SK-N-SH treated with all-trans-retinoic acid at 6 μM for 48 hours (cell line): ENCODE data around the gene WARS2.

Experiments
- ATAC-seq: fragments of 200-7000 bp; cut with Tn5 transposase; 3 replicates; pipeline ENCODE4 v1.9.1; 2020; ENCODE audit warnings: mild to moderate bottlenecking, moderate library complexity
- ARNTL ChIP-seq: fragments of 450-650 bp; formaldehyde crosslinking; IDR thresholded peaks from 2 replicates; pipeline ENCODE4 v1.5.0; 2020; ENCODE audit warnings: low read depth, mild to moderate bottlenecking, moderate library complexity, borderline replicate concordance
- BACH2 ChIP-seq: fragments of 250-450 bp; sonication (Bioruptor Pico); IDR thresholded peaks from 2 replicates; pipeline ENCODE4 v1.9.0; 2021; ENCODE audit warnings: mild to moderate bottlenecking, borderline replicate concordance
- CSDC2 ChIP-seq: fragments of 250-450 bp; sonication (Bioruptor Pico); IDR thresholded peaks from 2 replicates; pipeline ENCODE4 v1.5.0; 2020; ENCODE audit warnings: mild to moderate bottlenecking, moderate library complexity
- CSRNP3 ChIP-seq: fragments of 250-450 bp; sonication (Bioruptor Pico); IDR thresholded peaks from 2 replicates; pipeline ENCODE4 v1.5.1; 2021; ENCODE audit warnings: mild to moderate bottlenecking, moderate library complexity
- ESRRG ChIP-seq: fragments of 250-450 bp; sonication (Bioruptor Pico); IDR thresholded peaks from 2 replicates; pipeline ENCODE4 v1.6.1; 2021; ENCODE audit warnings: mild to moderate bottlenecking
- GLIS3 ChIP-seq: fragments of 250-450 bp; sonication (Bioruptor Pico); IDR thresholded peaks from 2 replicates; pipeline ENCODE4 v1.5.0; 2020; ENCODE audit warnings: mild to moderate bottlenecking, moderate library complexity
- ISL1 ChIP-seq: fragments of 250-450 bp; sonication (Bioruptor Pico); IDR thresholded peaks from 2 replicates; pipeline ENCODE4 v2.1.2; 2022; ENCODE audit warnings: mild to moderate bottlenecking, moderate library complexity
- OSR1 ChIP-seq: fragments of 250-450 bp; sonication (Bioruptor Pico); IDR thresholded peaks from 2 replicates; pipeline ENCODE4 v1.8.0; 2022; ENCODE audit warnings: moderate library complexity, mild to moderate bottlenecking, inconsistent platforms
- PPARA ChIP-seq: fragments of 250-450 bp; sonication (Bioruptor Pico); IDR thresholded peaks from 2 replicates; pipeline ENCODE4 v1.5.0; 2020; ENCODE audit warnings: mild to moderate bottlenecking, borderline replicate concordance
- SNAI2 ChIP-seq: fragments of 250-450 bp; sonication (Bioruptor Pico); IDR thresholded peaks from 2 replicates; pipeline ENCODE4 v1.5.0; 2020; ENCODE audit warnings: mild to moderate bottlenecking, moderate library complexity
- TCF4 ChIP-seq: fragments of 250-450 bp; sonication (Bioruptor Pico); IDR thresholded peaks from 2 replicates; pipeline ENCODE4 v1.8.0; 2021; ENCODE audit warnings: mild to moderate bottlenecking, moderate library complexity, borderline replicate concordance
- TOX ChIP-seq: fragments of 250-450 bp; sonication (Bioruptor Pico); IDR thresholded peaks from 2 replicates; pipeline ENCODE4 v1.8.0; 2021; ENCODE audit warnings: mild to moderate bottlenecking, moderate library complexity, borderline replicate concordance
- ZC3H10 ChIP-seq: fragments of 250-450 bp; sonication (Bioruptor Pico); IDR thresholded peaks from 2 replicates; pipeline ENCODE4 v1.5.1; 2021; ENCODE audit warnings: mild to moderate bottlenecking, moderate library complexity
- ZFP3 ChIP-seq: fragments of 250-450 bp; sonication (Bioruptor Pico); IDR thresholded peaks from 2 replicates; pipeline ENCODE4 v1.5.0; 2020; ENCODE audit warnings: mild to moderate bottlenecking, moderate library complexity
- ZFP30 ChIP-seq: fragments of 450-650 bp; formaldehyde crosslinking; IDR thresholded peaks from 2 replicates; pipeline ENCODE4 v1.5.0; 2022; ENCODE audit warnings: mild to moderate bottlenecking, moderate library complexity
- ZNF565 ChIP-seq: fragments of 450-650 bp; formaldehyde crosslinking; conservative IDR thresholded peaks from 2 replicates; pipeline ENCODE4 v1.5.0; 2020; ENCODE audit warnings: low read depth, mild to moderate bottlenecking, moderate library complexity
- ZNF70 ChIP-seq: fragments of 450-650 bp; formaldehyde crosslinking; IDR thresholded peaks from 2 replicates; pipeline ENCODE4 v1.5.0; 2020; ENCODE audit warnings: mild to moderate bottlenecking, moderate library complexity
- TF ChIP-seq, protein P1 (sequence below): fragments of 250-450 bp; sonication (Bioruptor Pico); IDR thresholded peaks from 2 replicates; pipeline ENCODE4 v1.8.0; 2020; ENCODE audit warnings: mild to moderate bottlenecking, moderate library complexity, borderline replicate concordance
- TF ChIP-seq, protein P2 (sequence below): fragments of 250-450 bp; sonication (Bioruptor Pico); IDR thresholded peaks from 2 replicates; pipeline ENCODE4 v1.5.0; 2020; ENCODE audit warnings: mild to moderate bottlenecking, moderate library complexity
- TF ChIP-seq, protein P3 (sequence below): fragments of 250-450 bp; sonication (Bioruptor Pico); IDR thresholded peaks from 2 replicates; pipeline ENCODE4 v1.8.0; 2021; ENCODE audit warnings: low read depth, mild to moderate bottlenecking, moderate library complexity, borderline replicate concordance
- TF ChIP-seq, protein P4 (sequence below): fragments of 250-450 bp; sonication (Bioruptor Pico); IDR thresholded peaks from 2 replicates; pipeline ENCODE4 v1.5.1; 2020; ENCODE audit warnings: low read depth, mild to moderate bottlenecking, moderate library complexity

Gene WARS2

GRCh38 chr1:119146466-119146865 is 6.0 kb upstream of the WARS2 start (continued):
- TF ChIP-seq, protein P1, sequence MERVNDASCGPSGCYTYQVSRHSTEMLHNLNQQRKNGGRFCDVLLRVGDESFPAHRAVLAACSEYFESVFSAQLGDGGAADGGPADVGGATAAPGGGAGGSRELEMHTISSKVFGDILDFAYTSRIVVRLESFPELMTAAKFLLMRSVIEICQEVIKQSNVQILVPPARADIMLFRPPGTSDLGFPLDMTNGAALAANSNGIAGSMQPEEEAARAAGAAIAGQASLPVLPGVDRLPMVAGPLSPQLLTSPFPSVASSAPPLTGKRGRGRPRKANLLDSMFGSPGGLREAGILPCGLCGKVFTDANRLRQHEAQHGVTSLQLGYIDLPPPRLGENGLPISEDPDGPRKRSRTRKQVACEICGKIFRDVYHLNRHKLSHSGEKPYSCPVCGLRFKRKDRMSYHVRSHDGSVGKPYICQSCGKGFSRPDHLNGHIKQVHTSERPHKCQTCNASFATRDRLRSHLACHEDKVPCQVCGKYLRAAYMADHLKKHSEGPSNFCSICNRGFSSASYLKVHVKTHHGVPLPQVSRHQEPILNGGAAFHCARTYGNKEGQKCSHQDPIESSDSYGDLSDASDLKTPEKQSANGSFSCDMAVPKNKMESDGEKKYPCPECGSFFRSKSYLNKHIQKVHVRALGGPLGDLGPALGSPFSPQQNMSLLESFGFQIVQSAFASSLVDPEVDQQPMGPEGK (CRISPR knock-in tag): no peak
- TF ChIP-seq SNAI2 (CRISPR knock-in tag) (no peak), ZNF565 (CRISPR knock-in tag) (no peak), ZFP30 (no peak), TOX (CRISPR knock-in tag) (no peak), CSRNP3 (CRISPR knock-in tag) (no peak), ISL1 (no peak), CSDC2 (CRISPR knock-in tag) (no peak)

DNA sequence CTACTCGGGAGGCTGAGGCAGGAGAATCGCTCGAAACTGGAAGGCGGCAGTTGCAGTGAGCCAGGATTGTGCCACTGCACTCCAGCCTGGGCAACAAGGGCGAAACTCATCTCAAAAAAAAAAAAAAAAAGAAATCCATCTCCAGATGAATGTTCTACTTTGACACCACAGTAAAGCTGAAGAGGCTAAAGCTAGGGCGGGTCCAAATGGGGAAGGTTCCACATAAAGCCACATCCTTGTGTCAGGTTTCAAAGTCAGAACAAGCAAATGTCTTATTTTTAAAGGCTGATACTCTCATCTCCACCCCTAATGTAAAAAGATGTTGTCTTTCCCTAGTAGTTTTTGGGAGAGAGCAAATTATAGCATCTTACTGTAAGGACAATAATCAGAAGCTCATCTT is 4.4 kb upstream of the WARS2 start:
- no peak for ATAC-seq
- TF ChIP-seq ESRRG (CRISPR knock-in tag): no peak
- TF ChIP-seq ZC3H10 (CRISPR knock-in tag): no peak
- TF ChIP-seq, protein P2, sequence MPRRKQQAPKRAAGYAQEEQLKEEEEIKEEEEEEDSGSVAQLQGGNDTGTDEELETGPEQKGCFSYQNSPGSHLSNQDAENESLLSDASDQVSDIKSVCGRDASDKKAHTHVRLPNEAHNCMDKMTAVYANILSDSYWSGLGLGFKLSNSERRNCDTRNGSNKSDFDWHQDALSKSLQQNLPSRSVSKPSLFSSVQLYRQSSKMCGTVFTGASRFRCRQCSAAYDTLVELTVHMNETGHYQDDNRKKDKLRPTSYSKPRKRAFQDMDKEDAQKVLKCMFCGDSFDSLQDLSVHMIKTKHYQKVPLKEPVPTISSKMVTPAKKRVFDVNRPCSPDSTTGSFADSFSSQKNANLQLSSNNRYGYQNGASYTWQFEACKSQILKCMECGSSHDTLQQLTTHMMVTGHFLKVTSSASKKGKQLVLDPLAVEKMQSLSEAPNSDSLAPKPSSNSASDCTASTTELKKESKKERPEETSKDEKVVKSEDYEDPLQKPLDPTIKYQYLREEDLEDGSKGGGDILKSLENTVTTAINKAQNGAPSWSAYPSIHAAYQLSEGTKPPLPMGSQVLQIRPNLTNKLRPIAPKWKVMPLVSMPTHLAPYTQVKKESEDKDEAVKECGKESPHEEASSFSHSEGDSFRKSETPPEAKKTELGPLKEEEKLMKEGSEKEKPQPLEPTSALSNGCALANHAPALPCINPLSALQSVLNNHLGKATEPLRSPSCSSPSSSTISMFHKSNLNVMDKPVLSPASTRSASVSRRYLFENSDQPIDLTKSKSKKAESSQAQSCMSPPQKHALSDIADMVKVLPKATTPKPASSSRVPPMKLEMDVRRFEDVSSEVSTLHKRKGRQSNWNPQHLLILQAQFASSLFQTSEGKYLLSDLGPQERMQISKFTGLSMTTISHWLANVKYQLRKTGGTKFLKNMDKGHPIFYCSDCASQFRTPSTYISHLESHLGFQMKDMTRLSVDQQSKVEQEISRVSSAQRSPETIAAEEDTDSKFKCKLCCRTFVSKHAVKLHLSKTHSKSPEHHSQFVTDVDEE (CRISPR knock-in tag): no peak
- TF ChIP-seq PPARA (CRISPR knock-in tag): no peak
- no peak for TF ChIP-seq ZNF70 (CRISPR knock-in tag)
- TF ChIP-seq ARNTL (CRISPR knock-in tag): no peak
- TF ChIP-seq BACH2 (CRISPR knock-in tag): no peak
- TF ChIP-seq CSDC2 (CRISPR knock-in tag): no peak
- TF ChIP-seq ZNF565 (CRISPR knock-in tag): no peak
- TF ChIP-seq, protein P3, sequence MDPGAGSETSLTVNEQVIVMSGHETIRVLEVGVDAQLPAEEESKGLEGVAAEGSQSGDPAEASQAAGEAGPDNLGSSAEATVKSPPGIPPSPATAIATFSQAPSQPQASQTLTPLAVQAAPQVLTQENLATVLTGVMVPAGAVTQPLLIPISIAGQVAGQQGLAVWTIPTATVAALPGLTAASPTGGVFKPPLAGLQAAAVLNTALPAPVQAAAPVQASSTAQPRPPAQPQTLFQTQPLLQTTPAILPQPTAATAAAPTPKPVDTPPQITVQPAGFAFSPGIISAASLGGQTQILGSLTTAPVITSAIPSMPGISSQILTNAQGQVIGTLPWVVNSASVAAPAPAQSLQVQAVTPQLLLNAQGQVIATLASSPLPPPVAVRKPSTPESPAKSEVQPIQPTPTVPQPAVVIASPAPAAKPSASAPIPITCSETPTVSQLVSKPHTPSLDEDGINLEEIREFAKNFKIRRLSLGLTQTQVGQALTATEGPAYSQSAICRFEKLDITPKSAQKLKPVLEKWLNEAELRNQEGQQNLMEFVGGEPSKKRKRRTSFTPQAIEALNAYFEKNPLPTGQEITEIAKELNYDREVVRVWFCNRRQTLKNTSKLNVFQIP (CRISPR knock-in tag): no peak
- TF ChIP-seq OSR1 (CRISPR knock-in tag): no peak
- TF ChIP-seq TCF4 (CRISPR knock-in tag): no peak
- no peak for TF ChIP-seq TOX (CRISPR knock-in tag)
- no peak for TF ChIP-seq SNAI2 (CRISPR knock-in tag)
- TF ChIP-seq, protein P1 (CRISPR knock-in tag): no peak
- TF ChIP-seq GLIS3 (CRISPR knock-in tag): no peak
- no peak for TF ChIP-seq ZFP3 (CRISPR knock-in tag)
- no peak for TF ChIP-seq ZFP30
- TF ChIP-seq, protein P4, sequence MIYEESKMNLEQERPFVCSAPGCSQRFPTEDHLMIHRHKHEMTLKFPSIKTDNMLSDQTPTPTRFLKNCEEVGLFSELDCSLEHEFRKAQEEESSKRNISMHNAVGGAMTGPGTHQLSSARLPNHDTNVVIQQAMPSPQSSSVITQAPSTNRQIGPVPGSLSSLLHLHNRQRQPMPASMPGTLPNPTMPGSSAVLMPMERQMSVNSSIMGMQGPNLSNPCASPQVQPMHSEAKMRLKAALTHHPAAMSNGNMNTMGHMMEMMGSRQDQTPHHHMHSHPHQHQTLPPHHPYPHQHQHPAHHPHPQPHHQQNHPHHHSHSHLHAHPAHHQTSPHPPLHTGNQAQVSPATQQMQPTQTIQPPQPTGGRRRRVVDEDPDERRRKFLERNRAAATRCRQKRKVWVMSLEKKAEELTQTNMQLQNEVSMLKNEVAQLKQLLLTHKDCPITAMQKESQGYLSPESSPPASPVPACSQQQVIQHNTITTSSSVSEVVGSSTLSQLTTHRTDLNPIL: no peak
- no peak for TF ChIP-seq CSRNP3 (CRISPR knock-in tag)
- TF ChIP-seq, all 23 proteins: peak for 0
